Osteocyte (in vitro differentiated cells): Measurements from ENCODE around the gene NCOR1. TPM values are rescaled to one million over a fixed set of nuclear protein-coding genes. Genes with fewer than 3 reads are reported as not detected.
"Not testable (repeated sequence)": the region's sequence is repeated elsewhere in the genome, so short reads cannot be mapped to it uniquely, and the experiment has no call there.

Experiments
- DNase-seq: peaks from one replicate; pipeline ENCODE4 v3.0.0; 2021; ENCODE audit warnings: mixed read lengths; ENCODE audit not compliant: unreplicated experiment; ENCODE audit errors: extremely low spot score
- H3K27ac Mint-ChIP-seq: one replicate; pipeline ENCODE4 v1.8.0; 2021; ENCODE audit warnings: mild to moderate bottlenecking, mixed read lengths; ENCODE audit not compliant: unreplicated experiment
- H3K27me3 Mint-ChIP-seq: one replicate; pipeline ENCODE4 v1.8.0; 2021; ENCODE audit warnings: mixed read lengths; ENCODE audit not compliant: unreplicated experiment
- H3K36me3 Mint-ChIP-seq: one replicate; pipeline ENCODE4 v1.8.0; 2021; ENCODE audit warnings: mixed read lengths; ENCODE audit not compliant: unreplicated experiment
- H3K4me1 Mint-ChIP-seq: one replicate; pipeline ENCODE4 v1.8.0; 2021; ENCODE audit warnings: mixed read lengths; ENCODE audit not compliant: unreplicated experiment
- H3K4me3 Mint-ChIP-seq: one replicate; pipeline ENCODE4 v1.8.0; 2021; ENCODE audit warnings: mild to moderate bottlenecking, moderate library complexity, mixed read lengths; ENCODE audit not compliant: unreplicated experiment
- H3K9me3 Mint-ChIP-seq: one replicate; pipeline ENCODE4 v1.8.0; 2021; ENCODE audit warnings: mixed read lengths; ENCODE audit not compliant: unreplicated experiment
- CTCF ChIP-seq: fragments of 200-600 bp; sonication (generic); IDR thresholded peaks from 2 replicates; pipeline ENCODE4 v1.5.0; 2021; ENCODE audit warnings: antibody characterized with exemption, mild to moderate bottlenecking, moderate library complexity
- total RNA-seq: library from RNA; stranded (reverse); gene quantifications from 2 replicates; pipeline ENCODE4 v1.2.1, GENCODE V29; 2021

The NCOR1 gene
- total RNA-seq, 1 donor from 2014 or later, result 132 TPM

- TF ChIP-seq CTCF, result no peak
- no peak for DNase-seq
- Mint-ChIP-seq H3K9me3 (no peaks in the 10 kb centered on the region), H3K36me3 (peaks cover 53% of the 10 kb centered on the region), H3K4me1 (no peaks in the 10 kb centered on the region), H3K4me3 (no peak overlapping the region), H3K27ac (no peak overlapping the region), H3K27me3 (no peaks in the 10 kb centered on the region)
These were observed 141.5 kb downstream of the NCOR1 start for GRCh38 chr17:16073845-16074244.

- Mint-ChIP-seq H3K4me3 (no peak overlapping the region), H3K27me3 (no peaks in the 10 kb centered on the region), H3K27ac (no peak overlapping the region), H3K36me3 (peaks cover 56% of the 10 kb centered on the region), H3K9me3 (no peaks in the 10 kb centered on the region), H3K4me1 (no peaks in the 10 kb centered on the region)
- no peak for DNase-seq
- no peak for TF ChIP-seq CTCF
These were observed 143.3 kb downstream of the NCOR1 start for GRCh38 chr17:16072031-16072430.

- H3K36me3 Mint-ChIP-seq, result peaks cover 67% of the 10 kb centered on the region
- no peak for DNase-seq
- H3K9me3 Mint-ChIP-seq, result no peaks in the 10 kb centered on the region
- H3K4me1 Mint-ChIP-seq, result no peaks in the 10 kb centered on the region
- H3K4me3 Mint-ChIP-seq, result no peak overlapping the region
- no peak for TF ChIP-seq CTCF
- H3K27me3 Mint-ChIP-seq, result no peaks in the 10 kb centered on the region
- no peak overlapping the region for H3K27ac Mint-ChIP-seq
These were observed 147.0 kb downstream of the NCOR1 start for GRCh38 chr17:16068323-16068722.

- H3K4me3 Mint-ChIP-seq, result no peak overlapping the region
These were observed 149.2 kb downstream of the NCOR1 start for GRCh38 chr17:16066125-16066524.

GRCh38 chr17:16061631-16062030 lies 153.7 kb downstream of the NCOR1 start:
- no peaks in the 10 kb centered on the region for H3K27me3 Mint-ChIP-seq
- no peak for TF ChIP-seq CTCF
- H3K4me1 Mint-ChIP-seq, result no peaks in the 10 kb centered on the region
- no peak for DNase-seq
- H3K36me3 Mint-ChIP-seq, result peaks cover 74% of the 10 kb centered on the region
- H3K4me3 Mint-ChIP-seq, result no peak overlapping the region
- H3K9me3 Mint-ChIP-seq, result no peaks in the 10 kb centered on the region
- no peak overlapping the region for H3K27ac Mint-ChIP-seq

More at GRCh38 chr17:16066125-16066524, 149.2 kb downstream of the NCOR1 start:
- no peak for DNase-seq
- Mint-ChIP-seq H3K9me3 (no peaks in the 10 kb centered on the region), H3K27ac (no peak overlapping the region), H3K27me3 (no peaks in the 10 kb centered on the region), H3K4me1 (no peaks in the 10 kb centered on the region), H3K36me3 (peaks cover 77% of the 10 kb centered on the region)
- TF ChIP-seq CTCF, result no peak

GRCh38 chr17:16055139-16055538 lies 160.2 kb downstream of the NCOR1 start:
- not testable (repeated sequence) for H3K4me1 Mint-ChIP-seq, H3K27me3 Mint-ChIP-seq, DNase-seq, H3K4me3 Mint-ChIP-seq, H3K27ac Mint-ChIP-seq
- Mint-ChIP-seq H3K9me3 (peaks cover 12% of the 10 kb centered on the region), H3K36me3 (peaks cover 71% of the 10 kb centered on the region)
